NCI-H774 (cell line): Measurements from ENCODE around the gene TMEM37.

ENCODE experiments used
- DNase-seq: peaks from one replicate; lab custom pipeline; 2025; lab: John Stamatoyannopoulos, UW

Gene TMEM37

DNA sequence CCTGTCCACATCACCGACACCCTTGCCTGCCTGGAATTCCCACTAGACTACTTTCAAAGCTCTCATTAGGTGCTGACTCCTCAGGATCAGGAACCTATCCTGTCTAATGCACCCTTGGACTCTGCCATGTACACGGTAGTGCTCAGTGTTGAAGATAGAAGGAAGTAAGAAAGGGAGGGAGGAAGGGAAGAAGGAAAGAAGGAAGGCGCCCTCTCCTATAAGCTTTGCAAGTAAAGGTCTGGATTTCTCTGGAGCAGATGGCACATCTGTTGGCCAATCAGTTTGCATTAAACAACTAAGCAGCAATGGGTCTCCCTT, 47.3 kb downstream of the TMEM37 start:
- DNase-seq = no peak

DNA sequence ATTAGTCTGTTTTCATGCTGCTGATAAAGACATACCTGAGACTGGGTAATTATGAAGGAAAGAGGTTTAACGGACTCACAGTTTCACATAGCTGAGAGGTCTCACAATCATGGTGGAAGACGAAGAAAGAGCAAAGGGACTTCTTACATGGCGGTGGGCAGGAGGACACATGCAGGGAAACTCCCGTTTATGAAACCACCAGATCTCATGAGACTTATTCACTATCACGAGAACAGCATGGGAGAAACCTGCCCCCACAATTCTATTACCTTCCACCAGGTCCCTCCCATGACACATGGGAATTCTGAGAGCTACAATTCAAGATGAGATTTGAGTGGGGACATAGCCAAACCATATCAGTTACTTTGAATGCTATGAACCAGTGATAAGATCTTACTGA, 48.5 kb downstream of the TMEM37 start:
- DNase-seq = no peak

DNA sequence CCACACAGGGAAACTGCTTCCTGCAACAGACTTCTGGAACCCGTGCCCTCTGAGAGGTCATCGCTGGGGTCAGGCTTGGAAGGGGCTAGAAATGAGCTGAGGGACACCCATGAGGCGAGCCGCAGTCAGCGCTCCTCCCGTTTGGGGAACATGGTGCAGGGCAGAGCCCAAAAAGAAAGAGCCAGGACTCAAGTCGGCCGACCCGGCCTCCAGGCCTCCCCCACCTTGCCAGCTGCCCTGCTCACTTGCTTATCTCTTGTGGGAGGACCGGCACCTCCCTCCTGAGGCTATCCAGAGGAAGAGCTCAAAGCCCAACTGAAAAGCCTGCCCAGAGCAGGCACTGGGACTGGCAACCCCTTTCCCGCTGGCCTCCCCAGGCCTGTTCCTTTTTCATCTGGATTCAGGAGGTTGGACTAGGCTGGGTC, 49.1 kb downstream of the TMEM37 start:
- DNase-seq = no peak

DNA sequence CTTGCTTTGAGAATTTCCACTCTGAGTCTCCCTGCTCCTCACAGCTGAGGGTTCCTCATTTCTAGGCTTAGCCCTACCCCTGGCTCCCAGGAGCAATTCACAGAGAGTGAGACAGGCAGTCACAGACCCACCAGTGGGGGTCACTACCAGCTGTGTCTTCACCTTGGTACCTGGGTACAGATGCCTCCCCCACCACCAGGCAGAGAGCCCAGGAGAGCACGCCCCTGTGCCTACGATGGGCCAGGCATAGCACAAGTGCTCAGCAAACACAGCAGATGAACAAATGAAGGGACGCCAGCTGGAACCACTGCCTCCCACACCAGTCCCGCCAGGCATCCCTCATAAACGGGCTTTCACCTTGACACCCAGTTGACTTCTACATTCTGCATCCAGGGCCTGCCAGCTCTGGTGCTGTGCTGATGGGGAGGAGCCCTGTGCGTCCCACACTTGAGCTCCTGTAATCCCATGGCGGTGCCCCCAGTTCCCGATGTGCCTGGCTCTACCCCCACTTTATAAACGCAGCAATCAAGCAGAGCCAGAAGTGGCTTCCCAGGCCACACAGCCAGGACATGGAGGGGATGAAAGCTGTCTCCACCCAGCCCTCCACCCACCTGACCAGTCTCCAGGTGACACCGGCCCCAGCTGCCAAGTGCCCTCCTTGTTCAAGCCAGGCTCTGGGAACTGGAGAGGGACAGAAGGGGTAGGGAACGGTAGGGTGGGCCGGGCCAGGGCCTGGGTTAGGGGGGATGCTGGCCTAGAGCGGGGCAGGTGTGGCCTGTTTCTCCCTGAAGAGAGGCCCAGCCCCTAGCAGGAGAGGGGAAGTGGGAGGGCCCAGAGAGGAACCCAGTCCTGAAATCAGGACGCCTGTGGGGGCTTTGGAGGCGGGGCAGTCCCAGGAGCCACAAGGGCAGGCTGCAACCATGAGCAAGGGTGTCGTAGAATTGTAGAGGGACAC, 50.1 kb downstream of the TMEM37 start:
- no peak for DNase-seq

DNA sequence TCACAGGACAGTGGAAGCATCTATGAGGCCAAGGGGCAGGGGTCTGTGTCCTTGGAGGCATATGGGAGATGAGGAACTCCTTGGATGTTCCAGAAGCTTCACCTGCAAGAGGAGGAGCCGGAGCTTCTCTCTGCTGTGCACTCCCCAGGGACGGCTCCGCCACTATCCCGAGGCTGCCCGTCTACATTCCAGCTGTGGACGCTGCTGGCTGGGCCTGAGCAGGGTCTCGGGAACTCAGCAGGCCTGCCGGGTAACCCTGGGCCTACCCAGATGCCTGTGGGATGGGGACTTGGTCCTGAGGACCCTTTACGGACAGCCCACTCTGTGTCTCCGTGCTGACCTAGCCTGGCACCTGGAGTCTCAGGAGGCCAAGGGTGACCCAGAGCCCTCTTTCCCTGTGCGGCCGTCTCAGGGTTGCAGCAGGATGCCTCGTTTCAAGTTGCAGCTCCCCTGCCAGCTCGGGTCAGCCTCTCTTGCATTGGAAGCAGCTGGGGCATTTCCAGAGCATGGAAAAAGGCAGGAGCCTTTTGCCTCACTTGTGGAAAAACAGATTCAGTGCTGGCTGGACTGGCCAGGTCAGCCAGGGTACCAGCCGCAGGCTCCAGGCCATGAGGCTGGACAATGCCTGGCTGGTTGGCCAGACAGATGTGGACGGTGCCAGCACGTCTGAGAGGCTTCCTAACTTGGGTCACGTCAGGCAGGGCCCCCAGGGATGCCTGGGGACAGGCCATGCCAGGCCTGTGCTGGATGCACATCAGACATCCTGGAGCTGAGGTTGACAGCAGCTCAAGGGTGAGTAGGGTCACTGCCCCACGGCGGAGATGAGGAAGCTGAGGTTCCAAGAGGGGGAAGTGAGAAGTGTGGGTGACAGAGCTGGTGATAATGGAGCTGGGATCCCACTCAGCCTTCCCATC, 51.1 kb downstream of the TMEM37 start:
- DNase-seq = no peak

DNA sequence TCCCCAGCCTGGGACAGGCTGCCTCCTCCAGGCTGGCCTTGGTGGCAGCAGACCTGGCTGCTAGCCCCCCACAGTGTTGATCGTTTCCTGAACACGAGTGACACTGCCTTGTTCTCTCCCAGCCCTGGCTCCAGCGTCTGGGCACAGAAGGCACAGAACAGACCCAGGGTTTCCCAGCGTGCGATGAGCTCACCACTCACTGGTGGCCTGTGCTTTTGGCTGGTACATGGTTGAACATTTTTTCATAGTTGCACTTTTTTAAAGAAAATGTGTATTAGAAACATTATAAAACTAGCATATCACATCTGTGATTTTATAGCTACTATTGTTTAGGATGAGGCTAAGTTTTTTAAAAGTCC, 51.7 kb downstream of the TMEM37 start:
- no peak for DNase-seq

DNA sequence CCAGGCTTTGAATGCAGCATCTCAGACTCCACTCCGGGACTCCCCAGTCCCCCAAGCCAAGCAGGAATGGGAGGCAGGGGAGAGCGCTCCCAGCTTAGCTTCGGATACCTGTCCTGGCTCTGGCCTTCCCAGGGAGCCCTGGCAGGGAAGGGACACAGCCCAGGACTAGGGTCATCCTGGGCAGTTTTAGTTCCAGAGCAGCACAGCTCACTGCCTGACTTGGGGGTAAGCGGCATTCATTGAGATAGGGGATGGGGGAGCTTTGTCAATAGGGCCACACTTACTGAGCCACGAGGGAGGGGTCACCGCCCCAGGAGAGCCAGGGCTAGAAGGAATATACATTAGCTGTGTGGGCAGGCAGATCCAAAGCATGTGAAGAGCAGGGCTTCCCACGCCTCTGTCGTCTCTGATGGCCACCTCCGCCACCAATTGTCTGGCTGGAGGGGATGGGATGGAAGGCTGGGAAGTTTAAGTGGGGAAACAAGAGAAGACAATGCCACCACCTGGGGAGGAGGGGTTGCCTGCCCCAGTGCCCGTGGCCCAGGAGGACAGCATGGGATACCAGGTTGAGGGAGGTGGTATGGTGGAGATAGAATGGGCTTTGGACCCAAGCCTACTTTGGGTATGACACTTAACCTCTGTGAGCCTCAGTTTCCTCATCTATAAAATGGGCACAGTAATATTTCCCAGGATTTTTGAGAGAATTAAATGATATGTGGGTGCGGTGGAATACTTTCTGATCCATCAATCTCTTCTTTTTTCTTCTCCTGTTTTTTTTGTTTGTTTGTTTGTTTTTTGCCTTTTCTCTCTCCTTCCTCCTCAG, 52.5 kb downstream of the TMEM37 start:
- no peak for DNase-seq

DNA sequence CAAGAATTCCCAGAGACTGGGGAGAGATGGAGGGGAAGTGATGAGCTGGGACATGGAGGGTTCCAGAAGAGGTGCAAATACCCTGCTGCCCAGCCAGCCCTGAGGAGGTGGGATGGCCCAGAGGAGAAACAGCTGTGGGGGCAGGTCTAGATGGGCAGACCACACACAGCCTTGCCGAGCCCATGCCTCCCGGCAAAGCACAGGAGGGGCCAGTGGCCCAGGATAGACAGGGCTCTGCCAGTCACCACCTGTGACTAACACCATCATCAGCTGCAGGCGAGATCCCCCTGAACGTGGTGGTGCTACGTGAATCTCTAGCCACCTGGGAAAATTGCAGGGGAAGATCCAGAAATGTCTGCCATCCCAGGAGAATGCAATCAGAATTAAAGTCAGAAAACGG, 53.2 kb downstream of the TMEM37 start:
- DNase-seq = no peak

DNA sequence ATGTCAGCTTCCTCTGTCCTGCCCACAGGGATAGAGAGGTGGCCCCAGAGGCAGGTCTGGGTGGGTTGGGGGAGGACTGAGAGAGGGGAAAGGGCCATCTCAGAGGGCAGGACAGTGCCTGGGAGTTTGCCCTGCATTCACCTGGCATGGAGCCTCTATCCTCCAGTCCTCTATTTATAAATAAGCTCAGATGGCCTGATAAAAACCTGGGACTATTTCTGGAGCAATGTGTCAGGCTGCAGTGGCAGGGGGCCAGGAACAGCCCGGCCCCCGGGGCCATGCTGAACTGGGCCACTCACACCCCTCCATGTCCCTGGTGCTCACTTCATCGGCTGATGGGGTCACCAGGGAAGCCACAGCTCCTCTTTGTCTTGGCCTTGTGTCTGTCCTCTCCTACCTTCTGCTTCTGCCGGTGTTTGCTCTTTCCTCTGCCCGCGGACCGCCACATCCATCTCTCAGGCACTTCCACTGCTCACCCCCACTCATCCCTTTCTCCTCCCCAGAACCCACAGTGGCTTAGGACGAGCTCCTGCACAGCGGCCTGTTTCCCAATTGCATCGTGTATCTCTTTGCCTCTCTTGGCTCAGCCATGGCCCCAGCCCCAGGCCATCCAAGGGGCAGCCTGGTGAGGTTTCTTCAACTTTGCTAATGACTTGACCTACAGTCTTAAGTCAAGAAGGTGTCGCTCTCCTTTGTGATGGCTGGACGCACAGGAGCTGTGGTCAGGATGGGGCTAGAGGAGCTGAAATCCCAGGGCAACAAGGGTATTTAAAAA, 53.9 kb downstream of the TMEM37 start:
- no peak for DNase-seq

DNA sequence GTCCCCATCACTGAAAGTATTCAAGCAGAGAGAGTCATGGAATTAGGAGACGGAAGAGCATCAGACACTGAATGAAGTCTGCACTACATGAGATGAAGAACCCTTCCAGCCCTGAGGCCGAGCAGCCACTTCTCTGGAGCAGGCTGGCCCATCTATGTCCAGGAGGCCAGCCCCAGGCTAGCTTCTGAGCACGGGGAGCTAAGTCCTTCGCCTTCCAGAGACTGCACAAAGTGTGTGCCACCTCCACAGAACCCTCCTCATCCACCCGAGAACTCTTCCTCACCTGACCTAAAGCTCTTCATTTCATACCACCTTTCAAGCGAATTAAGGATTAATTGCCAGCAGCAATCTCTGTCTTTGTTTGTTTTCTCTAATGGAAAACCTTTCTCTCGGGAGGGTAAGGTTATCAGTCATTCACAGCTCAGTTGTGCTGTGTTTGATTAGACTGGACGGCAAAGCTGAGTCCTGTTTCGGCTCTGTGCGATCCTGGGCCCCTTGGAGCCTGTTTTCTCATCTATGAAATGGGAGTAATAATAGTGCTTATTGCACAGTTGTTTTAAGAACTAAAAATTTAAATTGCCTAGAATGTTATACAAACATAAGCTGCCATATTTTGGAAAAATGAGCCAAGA, 54.7 kb downstream of the TMEM37 start:
- no peak for DNase-seq

DNA sequence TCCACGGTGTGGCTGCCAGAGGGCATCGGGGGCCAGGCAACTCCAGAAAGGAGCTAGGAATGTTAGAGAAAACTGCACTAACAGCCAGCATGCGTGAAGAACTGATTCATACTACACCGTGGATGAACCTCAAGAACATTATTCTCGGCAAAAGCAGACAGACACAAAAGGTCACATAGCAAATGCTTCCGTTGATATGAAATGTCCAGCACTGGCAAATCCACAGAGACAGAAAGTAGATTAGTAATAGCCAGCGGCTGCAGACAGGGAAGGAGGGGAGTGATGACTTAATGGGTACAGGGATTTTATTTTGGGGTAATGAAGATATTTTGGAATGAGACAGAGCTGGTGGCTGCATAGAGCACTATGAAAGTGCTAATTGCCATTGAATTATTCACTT, 55.2 kb downstream of the TMEM37 start:
- no peak for DNase-seq

DNA sequence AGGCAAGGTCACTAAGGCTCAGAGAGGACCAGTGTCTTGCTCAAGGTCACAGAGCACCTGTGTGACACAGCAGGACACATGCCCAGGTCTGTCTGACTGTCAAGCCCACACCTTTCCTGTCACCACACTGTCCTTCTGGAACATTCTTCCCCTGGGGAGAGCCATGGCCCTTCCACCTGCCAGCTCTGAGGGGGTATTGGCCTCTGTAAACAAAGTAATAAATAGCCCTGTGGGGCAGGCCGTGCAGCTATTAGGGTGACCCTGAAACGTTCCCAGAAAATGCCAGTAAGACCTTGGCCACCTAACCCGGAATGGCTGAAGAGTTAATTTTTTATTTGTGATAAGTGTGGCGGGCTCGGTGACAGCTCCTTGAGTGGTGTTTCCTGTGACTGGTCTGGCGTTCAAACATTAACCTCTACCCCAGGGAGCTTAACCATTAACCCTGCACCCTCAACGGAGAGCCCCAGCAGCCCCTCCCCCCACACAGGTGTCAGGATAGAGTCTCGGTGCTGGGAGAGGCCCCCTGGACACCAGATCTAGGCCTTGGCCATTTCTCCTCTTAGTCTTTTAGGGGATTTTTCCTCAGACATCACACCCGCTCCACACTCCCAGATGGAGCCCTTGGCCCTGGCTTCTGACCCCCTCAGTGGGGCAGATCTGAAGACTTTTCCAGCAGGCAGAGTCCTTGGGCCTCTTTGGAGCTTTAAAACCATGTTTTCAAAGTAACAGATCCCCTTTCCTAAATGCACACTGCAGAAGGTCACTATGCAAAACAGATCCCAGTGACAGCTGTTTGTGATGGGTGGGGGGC, 56.0 kb downstream of the TMEM37 start:
- DNase-seq = no peak
